Anterior cingulate cortex (tissue), 58 donors: Measurements from ENCODE around the gene GDPD5.

ENCODE experiments used
- DNase-seq, 58 donors: peaks; one replicate each; lab custom pipeline; 2025; lab: John Stamatoyannopoulos, UW

GDPD5 gene

DNA sequence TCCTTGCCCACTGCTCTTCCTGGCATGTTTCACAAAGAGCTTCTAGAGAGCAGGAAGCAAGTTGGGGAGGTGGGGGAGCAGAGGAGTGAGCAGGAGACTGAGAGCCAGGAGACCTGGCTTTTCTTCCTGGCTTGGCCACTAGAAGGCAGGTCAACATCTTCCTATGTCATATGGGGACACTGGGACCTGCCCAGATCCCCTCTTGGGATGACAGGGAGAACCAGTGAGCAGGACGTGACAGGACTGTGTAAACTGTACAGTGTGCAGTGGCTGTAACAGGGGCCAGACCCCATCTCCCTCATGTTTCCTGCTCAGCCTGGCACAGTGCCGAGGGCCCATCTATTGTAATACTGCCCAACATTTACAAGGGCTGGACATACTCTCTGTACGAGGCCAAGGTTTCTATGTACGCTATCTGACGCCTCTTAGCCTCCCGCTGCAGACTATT is 29.4 kb downstream of the GDPD5 start:
- DNase-seq = no peak

DNA sequence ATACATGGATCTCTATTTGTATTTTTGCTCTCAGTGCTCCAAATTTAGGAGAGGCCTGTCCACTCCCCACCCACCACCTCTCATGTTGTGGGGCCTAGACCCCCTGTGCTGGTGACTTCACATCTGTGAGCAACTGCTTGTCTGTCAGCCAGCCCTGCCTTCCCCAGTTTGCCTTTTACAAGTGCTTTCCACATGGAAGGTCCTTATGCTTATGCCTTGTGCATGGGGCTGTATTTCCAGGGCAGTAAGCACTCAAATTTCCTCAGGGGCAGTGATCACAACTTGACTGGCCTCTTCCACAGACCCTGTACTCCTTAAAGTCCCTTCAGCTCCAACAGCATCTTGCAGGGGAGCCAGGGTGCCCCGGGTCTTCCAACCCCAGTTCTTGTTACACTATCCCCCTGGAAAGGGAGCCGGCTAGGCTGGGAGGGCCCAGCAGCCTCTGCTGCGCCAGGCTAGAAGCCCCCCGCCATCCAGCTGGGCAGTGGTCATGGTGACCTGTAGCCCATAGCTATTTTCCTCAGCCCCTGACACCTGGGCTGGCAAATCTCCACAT is 29.9 kb downstream of the GDPD5 start:
- DNase-seq = no peak

DNA sequence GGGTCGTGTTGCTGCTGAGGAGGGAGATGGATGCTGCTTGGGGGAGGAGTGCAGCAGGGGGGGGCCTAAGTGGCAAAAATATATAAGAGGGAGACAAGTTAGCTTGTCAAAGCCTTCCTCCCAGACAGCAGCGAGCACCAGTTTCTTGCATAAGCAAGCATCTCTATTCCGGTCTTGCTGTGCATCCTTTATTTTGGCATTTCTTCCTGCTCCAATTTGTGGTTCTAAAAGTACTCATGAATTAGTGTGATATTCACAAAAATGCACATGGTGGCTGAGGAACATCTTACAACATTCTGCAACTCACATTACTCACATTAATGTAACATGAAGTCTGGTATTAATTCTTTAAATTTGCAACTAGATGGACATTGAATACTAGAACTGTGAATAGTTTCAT is 32.1 kb downstream of the GDPD5 start:
- DNase-seq = no peak

DNA sequence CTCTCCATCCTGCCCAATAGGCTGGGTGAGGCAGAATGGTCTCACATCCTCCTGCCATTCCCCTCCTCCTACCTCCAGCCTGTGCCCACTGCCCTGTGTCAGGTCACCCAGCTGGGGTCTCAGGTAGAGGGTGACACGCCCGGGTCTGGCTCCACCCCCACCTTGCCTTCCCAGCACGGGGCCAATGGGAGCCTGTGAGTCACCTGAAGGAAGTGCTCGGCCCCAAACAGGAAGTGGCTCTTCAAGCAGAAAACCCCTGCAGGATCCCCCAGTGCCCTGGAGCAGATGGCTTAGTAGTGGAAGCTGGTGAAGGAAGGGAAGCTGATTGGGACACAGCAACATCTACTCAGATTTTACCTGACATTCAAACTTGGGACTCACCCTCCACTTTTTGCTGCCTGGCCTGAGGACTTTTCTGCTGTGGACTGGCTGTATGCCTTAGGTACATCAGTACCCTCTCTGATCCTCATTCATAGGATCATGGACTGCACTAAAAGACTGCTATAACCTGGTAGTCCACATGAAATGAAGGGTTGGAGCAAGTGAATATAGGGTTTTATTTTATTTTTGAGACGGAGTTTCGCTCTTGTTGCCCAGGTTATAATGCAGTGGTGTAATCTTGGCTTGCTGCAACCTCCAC is 33.4 kb downstream of the GDPD5 start:
- DNase-seq = no peak

DNA sequence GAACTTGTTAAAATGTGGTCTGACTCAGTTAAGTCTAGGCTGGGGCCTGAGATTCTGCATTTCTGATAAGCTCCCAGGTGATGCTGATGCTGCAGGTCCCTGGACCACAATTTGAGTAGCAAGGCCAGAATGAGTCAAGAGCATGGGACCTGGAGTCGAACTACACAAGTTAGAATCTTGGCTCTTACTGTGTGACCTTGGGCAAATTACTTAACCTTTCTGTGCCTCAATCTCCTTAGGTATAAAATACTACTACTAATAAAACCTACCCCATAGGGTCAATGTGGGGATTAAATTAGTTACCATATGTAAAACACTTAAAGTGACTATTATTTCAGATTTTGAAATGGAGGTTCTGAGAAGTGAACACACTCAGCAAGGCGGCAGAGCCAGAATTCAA is 34.3 kb downstream of the GDPD5 start:
- no peak for DNase-seq

DNA sequence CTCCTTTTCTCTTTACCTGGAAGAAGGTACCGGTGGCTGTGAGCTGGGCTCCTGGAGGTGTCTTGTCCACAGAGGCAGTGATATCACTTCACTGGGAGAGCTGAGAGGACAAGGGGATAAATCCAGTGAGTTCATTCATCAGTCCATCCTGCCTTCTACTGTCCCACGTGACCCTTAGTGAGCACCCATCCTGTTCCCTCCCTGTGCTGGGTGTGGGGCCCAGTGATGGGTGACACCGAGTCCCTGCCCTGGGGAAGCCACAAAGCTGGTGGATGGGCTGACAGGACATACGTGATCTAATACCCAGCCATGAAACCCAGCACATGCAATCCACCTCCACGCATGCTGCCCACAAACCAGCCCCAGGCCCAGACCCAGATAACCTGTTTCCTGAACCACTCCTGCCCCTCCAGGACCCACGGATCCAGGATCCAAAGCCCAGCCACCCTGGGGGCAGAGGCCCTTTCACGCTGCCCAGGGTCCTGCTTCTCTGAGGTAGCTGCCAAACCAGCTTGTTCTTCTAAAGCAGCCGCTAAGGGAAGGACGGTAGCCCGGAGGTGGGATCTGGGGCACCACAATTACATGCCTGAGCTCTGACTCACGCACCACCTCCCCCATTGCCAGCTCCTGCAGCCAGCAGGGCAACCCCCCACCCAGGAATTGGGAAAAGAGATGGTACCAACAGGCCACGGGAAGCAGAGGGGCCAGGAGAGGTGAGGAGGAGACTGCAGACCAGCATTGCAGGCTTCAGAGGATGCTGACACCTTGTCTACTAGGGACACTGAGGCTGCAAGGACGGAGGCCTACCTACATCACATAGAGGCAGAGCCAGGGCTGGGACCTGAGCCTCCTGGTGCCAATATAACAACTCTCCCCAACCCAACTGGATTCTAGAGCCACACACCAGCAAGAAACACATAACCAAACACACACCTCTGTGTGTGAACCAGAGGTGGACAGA is 35.2 kb downstream of the GDPD5 start:
- no peak for DNase-seq

DNA sequence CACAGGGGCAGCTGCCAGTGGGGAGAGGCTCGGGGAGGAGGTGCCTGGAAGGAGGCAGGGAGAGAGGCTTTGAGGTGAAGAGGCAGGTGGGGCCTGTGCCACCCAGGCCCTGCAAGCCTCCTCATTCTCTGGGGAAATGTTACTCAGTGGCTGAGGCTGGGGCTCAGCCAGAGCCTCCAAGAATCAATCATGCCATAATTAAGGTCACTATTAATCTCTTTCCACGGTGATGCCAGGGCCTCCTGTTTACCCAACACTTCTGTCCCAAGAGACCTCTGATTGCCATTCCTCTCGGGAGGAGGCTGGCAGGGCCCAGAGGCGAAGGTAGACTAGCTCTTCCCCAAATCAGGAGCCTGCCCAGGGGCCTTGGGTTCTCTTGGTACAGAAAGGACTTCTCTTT is 38.4 kb downstream of the GDPD5 start:
- DNase-seq = no peak

DNA sequence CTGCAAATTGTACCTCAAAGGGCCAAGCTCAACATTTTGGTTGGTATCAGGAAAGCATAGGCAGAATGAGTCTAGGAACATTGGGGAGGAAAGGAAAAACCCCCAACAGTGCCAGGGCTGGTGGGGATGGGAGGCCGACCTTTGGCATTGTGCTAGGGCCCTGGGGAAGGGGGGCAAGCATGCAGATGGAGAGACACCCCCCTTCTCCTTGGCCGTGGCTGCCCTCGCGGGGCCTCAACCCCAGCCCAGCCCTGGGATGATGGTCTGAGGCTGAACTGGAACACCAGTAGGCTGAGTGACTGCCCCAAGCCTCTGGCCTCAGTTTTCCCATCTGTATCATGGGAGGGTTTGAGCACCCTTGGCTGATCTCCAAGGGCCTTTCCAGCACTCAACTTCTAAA is 40.0 kb downstream of the GDPD5 start:
- DNase-seq = no peak

DNA sequence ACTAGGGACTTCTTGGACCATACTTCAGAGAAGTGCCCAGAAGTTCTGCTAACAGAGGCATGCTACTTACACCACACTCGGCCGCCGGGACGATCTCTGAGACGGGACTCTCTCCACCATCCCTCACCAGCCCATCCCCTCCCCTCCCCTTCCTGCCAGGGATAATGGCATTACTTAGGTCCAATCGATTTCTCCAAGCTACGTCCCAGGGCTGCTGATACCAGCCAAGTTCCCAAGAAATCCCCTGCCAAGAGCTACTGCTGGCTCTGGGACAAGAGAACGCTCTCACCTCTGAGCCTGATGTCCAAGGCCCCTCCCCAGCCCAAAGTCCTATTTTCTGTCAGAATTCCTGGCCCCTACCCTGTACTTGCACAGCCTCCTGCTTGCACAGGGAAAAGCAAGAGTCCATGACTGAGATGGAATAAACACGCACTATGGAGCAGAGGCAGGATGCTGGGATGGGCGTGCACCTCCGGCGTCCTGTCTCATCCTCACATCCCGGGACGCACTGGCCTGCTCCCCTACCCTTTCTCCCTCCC is 42.7 kb downstream of the GDPD5 start:
- no peak for DNase-seq

DNA sequence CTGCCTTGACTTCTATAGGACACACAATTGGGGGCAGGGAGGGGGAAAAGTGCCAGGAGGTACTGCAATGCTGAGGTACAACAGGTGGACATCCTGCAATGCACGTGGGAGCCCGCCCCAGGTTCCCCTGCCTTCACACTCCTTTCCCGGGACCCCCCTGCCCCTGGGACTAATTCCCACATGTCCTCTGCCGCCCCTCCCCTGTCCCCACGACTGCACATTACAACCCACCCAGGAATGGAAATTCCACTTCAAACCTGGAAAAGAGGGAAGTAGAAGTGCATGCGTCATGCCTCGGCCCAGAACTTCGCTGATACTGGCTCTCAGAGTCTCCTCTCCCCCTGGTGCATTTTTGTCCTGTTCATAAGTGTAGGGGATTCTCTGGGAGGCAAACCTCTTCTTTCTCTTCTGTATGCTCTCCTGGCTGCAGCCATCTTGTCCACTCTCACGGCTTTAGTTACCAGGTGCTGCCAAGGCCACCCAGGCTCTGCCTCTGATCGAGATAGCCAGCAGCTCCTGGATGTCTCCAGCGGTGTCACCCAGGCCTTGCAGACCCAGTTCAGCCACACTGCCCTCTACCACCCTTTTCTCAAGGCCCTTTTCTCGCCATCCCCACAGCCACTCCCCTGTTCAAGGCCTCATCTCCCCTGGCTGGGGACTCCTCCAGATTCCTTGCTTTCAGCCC is 43.7 kb downstream of the GDPD5 start:
- DNase-seq = no peak

DNA sequence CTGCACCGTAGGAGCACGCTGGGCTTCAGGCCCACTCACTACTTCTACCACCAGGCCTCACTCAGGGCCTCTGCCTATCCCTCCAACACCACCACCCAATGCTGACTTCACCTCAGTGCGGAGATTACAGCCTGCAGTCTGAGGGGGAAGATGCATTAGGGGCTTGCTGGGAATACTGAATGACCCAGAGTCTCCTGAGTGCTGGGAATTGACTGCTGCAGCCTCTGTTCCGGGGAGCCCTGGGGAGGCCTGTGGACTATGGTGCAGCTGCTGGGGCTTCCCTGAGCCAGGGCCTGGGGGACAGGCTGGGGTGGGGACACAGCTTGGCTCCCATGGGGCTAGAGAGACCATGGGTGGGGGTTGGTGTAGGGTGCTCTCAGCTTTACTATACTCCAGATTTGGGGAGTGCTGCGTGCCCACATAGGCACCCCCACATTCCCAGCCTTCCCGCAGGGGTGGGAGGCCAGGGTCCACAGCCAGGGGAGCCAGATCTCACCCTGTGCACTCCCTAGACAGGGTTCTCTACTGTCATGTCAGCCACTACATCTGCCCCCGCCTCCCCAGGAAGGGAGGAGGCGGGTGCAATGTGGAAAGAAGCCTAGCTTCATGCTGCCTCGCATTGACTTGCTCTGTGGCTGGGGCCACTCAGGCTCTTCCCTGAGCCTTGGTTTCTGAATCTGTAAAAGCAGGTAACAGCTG is 44.4 kb downstream of the GDPD5 start:
- no peak for DNase-seq

DNA sequence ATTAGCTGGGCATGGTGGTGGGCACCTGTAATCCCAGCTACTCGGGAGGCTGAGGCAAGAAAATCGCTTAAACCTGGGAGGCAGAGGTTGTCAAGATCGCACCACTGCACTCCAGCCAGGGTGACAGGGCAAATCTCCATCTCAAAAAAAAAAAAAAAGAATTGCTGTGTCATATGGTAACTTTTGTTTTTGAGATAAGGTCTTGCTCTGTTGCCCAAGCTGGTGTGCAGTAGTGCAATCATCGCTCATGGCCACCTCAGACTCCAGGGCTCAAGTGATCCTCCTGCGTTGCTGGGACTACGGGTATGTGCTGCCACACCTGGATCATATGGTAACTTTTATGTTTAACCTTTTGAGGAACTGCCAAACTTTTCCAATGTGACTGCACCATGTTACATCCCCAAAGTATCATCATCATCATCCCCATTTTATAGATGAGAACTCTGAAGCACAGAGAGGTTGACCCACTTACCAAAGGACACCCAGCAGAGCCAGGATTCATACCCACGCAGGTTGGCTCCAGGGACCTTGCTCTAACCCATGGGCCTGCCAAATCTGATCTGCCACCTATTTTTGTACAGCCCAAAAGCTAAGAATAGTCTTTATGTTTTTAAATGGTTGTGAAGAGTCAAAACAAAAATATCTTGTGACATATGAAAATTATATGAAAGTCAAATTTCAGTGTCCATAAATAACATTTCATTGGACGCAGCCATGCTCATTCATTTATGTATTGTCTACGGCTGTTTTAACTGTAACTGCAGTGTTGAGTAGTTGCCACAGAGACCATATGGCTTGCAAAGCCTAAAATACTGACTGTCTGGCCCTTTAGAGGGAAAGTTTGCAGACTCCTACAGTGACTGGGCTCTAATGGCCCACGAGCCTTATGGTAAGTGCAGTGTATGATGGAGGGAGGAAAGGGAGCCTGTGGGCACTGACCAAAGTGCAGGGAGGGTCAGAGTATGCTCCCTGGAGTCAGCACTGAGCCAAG is 45.3 kb downstream of the GDPD5 start:
- no peak for DNase-seq

DNA sequence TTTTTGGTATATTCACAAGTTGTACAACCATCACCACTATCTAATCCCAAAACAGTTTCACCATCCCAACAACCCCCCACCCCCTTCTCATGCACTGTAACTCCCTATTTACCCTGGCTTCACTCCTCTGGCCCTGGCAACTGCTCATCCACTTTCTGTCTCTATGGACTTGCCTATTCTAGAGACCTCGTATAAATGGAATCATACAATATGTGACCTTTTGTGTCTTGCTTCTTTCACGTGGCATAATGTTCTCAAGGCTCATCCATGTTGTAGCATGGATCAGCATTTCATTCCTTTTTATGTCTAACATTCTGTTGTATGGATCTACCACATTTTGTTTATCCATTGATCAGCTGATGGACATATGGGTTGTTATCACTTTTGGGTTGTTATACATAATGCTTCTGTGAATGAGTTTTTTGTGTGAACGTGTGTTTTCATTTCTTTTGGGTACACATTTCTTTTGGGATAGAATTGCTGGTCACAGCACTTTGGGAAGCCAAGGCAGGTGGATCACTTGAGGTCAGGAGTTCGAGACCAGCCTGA is 46.1 kb downstream of the GDPD5 start:
- DNase-seq = no peak

DNA sequence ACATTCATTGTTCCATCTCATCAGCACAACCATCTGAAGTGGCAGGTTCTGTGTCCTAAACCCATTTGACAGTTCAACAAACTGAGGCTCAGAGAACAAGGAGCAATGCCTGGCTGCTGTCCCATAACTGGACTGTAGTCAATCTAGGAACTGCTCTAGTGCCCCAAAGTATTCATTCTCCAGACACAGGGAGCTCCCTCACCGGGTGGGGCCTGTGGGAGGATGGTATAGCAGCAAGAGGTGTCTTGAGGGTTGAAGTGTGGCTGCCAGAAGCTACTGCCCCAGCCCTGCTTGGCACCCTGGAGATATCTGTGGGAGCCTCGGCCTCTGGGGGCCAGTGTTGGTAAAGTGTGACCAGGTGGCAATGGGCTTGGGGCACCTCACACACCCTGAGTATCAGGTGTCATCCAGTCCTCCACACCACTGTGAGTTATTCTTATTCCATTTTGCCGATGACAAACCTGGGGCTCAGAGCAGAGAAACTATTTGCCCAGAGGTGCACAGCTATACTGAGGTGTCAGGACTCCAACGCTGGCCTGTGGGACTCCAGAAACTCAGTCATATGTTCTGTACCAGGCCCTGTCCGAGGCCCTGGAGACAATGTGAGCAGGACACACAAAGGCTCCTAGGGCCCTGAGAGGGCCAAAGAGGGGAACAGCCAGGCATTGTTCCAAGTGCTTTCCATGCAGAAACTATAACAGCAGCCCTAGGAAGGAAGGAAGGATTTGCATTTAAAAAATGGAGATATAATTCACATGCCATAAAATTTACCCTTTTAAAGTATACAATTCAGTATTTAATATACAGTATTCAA is 46.8 kb downstream of the GDPD5 start:
- DNase-seq = no peak

DNA sequence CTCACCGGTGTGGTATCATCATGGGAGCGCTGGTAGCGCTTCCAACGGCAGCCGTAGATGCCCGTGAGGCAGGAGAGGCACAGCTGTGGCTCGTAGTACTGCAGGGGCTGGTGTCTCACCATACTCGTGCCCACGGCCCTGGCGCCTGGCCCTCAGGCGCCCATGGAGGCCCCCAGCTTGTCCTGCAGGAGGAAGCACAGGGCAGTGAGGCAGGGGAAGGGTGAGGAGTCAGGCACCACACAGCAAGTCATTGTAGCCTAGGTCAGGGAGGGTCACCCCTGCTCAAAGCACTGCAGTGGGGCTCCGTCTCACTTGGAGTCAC is 48.2 kb downstream of the GDPD5 start:
- no peak for DNase-seq

DNA sequence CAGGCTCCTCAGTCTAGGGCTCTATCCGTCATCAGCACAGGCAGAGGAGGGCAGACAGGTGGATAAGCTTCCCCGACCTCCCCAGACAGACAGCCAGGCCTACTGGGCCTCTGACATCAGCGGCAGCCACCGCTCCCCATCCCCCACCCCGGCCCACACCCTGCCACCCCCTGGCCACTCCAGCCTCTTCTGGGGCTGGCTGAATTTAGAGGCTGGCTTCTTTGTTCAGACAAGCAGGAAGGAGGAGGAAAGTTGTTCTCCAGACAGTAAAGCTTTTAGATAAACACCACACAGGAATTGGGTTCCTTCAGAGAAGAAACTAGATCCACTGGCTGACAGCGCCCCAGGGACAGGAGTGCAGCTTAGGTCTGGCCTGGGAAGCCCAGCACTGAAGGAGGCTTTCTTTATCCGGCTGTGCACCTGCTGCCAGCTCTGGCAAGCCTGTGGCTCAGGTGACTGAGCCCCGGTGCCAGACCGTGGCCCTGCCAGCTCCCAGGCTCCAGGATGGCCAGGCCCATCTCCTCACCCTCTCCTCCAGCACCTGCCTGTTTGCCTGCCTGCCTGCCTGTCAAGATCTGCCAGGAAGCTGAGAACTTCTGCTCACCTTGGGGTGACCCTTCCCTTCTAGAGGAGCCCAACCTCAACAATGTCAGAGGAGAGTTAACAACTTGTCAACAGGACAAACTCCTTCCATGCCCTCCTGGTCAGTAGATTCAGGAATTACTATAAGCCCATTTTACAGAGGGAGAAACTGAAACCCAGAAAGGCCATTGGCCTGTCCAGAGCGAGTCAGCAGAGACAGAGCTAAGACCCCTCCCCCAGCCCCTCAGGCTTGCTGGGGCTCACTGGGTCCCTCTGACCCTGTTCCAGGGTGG is 48.8 kb downstream of the GDPD5 start:
- no peak for DNase-seq
